Peyer's patch (tissue), 4 donors: Measurements from ENCODE around the gene BTBD17.

ENCODE experiments used
- POLR2A ChIP-seq, 2 donors: fragments of 450-650 bp; IDR thresholded peaks; one replicate each; pipeline ENCODE4 v1.5.1; 2017; ENCODE audit warnings: antibody characterized with exemption in 2 of 2, mild to moderate bottlenecking in 2 of 2, moderate library complexity in 2 of 2
- TF ChIP-seq, protein P1 (sequence below), 6 experiments: fragments of 450-650 bp in 4 of 6; fragments of 200-600 bp in 2 of 6; sonication (generic) in 1 of 6; IDR thresholded peaks; one replicate each; pipeline ENCODE4 v1.5.1; 2017 to 2019; ENCODE audit warnings: antibody characterized with exemption in 6 of 6, mild to moderate bottlenecking in 3 of 6, moderate library complexity in 1 of 6

DNA sequence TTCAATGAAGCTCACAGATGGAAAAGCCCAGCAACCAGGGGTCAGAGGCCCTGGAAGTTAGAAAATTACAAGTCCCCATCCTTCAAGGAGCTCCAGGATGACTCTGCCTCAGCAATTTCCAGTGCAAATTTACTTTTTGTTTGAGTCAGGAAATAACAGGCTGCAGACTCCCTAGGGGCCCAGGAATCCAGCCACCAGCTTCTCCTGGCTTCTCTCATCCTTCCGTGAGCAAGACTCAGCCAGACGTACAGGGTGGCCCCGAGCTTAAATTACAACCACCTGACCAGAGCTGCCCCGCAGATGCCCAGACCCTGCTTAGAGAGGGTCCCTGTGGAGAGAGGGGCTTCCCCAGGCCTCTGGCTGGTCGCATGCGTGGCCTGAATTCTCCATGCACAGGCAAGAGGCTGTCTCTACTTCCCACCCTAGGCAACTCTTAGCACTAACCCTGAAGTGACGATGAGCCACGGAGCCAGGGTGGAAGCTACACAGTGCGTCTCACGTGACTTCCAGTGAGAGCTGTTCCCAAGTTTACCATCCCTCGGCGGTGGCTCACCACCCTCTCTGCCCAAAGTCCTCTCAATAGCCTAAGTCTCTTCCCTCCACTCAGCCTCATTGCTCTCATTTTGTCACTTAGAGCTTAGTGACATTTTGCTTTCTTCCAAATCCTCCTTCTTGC lies 32.7 kb upstream of the BTBD17 start:
- TF ChIP-seq, protein P1, sequence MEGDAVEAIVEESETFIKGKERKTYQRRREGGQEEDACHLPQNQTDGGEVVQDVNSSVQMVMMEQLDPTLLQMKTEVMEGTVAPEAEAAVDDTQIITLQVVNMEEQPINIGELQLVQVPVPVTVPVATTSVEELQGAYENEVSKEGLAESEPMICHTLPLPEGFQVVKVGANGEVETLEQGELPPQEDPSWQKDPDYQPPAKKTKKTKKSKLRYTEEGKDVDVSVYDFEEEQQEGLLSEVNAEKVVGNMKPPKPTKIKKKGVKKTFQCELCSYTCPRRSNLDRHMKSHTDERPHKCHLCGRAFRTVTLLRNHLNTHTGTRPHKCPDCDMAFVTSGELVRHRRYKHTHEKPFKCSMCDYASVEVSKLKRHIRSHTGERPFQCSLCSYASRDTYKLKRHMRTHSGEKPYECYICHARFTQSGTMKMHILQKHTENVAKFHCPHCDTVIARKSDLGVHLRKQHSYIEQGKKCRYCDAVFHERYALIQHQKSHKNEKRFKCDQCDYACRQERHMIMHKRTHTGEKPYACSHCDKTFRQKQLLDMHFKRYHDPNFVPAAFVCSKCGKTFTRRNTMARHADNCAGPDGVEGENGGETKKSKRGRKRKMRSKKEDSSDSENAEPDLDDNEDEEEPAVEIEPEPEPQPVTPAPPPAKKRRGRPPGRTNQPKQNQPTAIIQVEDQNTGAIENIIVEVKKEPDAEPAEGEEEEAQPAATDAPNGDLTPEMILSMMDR (IDR thresholded peaks at IDR 0.05): no peak
- no peak for TF ChIP-seq POLR2A (IDR thresholded peaks at IDR 0.05)
